Nephron progenitor cell (in vitro differentiated cells): ENCODE data around the gene NID2.

Source experiments
- DNase-seq: peaks from one replicate; pipeline ENCODE4 v3.0.0; 2021
- H3K27ac Mint-ChIP-seq: 2 replicates; pipeline ENCODE4 v1.8.0; 2021; ENCODE audit warnings: mild to moderate bottlenecking, moderate library complexity, mixed read lengths
- H3K27me3 Mint-ChIP-seq: 2 replicates; pipeline ENCODE4 v1.8.0; 2021; ENCODE audit warnings: mild to moderate bottlenecking, low read depth, mixed read lengths; ENCODE audit not compliant: poor library complexity
- H3K36me3 Mint-ChIP-seq: 2 replicates; pipeline ENCODE4 v1.8.0; 2021; ENCODE audit warnings: low read depth, mixed read lengths
- H3K4me1 Mint-ChIP-seq: 2 replicates; pipeline ENCODE4 v1.8.0; 2021; ENCODE audit warnings: mixed read lengths
- H3K4me3 Mint-ChIP-seq: 2 replicates; pipeline ENCODE4 v1.8.0; 2021; ENCODE audit warnings: mild to moderate bottlenecking, moderate library complexity, mixed read lengths
- H3K9me3 Mint-ChIP-seq: 2 replicates; pipeline ENCODE4 v1.8.0; 2021; ENCODE audit warnings: mild to moderate bottlenecking, moderate library complexity, mixed read lengths
- CTCF ChIP-seq: fragments of 200-600 bp; sonication (generic); IDR thresholded peaks from 2 replicates; pipeline ENCODE4 v1.5.0; 2021; ENCODE audit warnings: antibody characterized with exemption

The NID2 gene

GRCh38 chr14:51963286-51963685, 105.6 kb downstream of the NID2 start:
- H3K4me3 Mint-ChIP-seq: no peak overlapping the region
- peaks cover 34% of the 10 kb centered on the region for H3K36me3 Mint-ChIP-seq
- no peak overlapping the region for H3K27ac Mint-ChIP-seq
- DNase-seq: no peak
- peaks cover 29% of the 10 kb centered on the region for H3K9me3 Mint-ChIP-seq
- no peaks in the 10 kb centered on the region for H3K4me1 Mint-ChIP-seq
- no peak for TF ChIP-seq CTCF
- H3K27me3 Mint-ChIP-seq: no peaks in the 10 kb centered on the region

- Mint-ChIP-seq H3K9me3 (peaks cover 34% of the 10 kb centered on the region), H3K4me3 (no peak overlapping the region), H3K36me3 (peaks cover 40% of the 10 kb centered on the region), H3K4me1 (no peaks in the 10 kb centered on the region), H3K27me3 (no peaks in the 10 kb centered on the region), H3K27ac (no peak overlapping the region)
- no peak for DNase-seq
- no peak for TF ChIP-seq CTCF
These were observed 106.1 kb downstream of the NID2 start for GRCh38 chr14:51962711-51963110.

GRCh38 chr14:51960866-51961265, 108.0 kb downstream of the NID2 start:
- H3K27me3 Mint-ChIP-seq: no peaks in the 10 kb centered on the region
- no peak for DNase-seq
- H3K9me3 Mint-ChIP-seq: peaks cover 44% of the 10 kb centered on the region
- no peak for TF ChIP-seq CTCF
- H3K4me3 Mint-ChIP-seq: no peak overlapping the region
- no peak overlapping the region for H3K27ac Mint-ChIP-seq
- H3K36me3 Mint-ChIP-seq: peaks cover 57% of the 10 kb centered on the region
- no peaks in the 10 kb centered on the region for H3K4me1 Mint-ChIP-seq

- H3K36me3 Mint-ChIP-seq: peaks cover 57% of the 10 kb centered on the region
- H3K27ac Mint-ChIP-seq: no peak overlapping the region
- no peaks in the 10 kb centered on the region for H3K4me1 Mint-ChIP-seq
- peaks cover 44% of the 10 kb centered on the region for H3K9me3 Mint-ChIP-seq
- no peaks in the 10 kb centered on the region for H3K27me3 Mint-ChIP-seq
- no peak overlapping the region for H3K4me3 Mint-ChIP-seq
- no peak for DNase-seq
- TF ChIP-seq CTCF: no peak
These were observed 108.9 kb downstream of the NID2 start for GRCh38 chr14:51959928-51960327.

GRCh38 chr14:51957950-51958349, 110.9 kb downstream of the NID2 start:
- no peak for TF ChIP-seq CTCF
- no peak overlapping the region for H3K4me3 Mint-ChIP-seq
- peaks cover 44% of the 10 kb centered on the region for H3K9me3 Mint-ChIP-seq
- no peak for DNase-seq
- H3K27ac Mint-ChIP-seq: no peak overlapping the region
- peaks cover 59% of the 10 kb centered on the region for H3K36me3 Mint-ChIP-seq
- no peaks in the 10 kb centered on the region for H3K4me1 Mint-ChIP-seq
- no peaks in the 10 kb centered on the region for H3K27me3 Mint-ChIP-seq
